Activated T-cell treated with anti-CD3 and anti-CD28 coated beads, Interleukin-2, amount 50 U/mL, for 24 hours (primary cell): ENCODE measurements around the gene RAB8B.

Source experiments
- DNase-seq: peaks from one replicate; pipeline ENCODE4 v3.0.0-alpha.2; 2020
- H3K27ac Mint-ChIP-seq: 2 replicates; pipeline ENCODE4 v1.8.0; 2020; ENCODE audit warnings: mild to moderate bottlenecking, mixed read lengths
- H3K27me3 Mint-ChIP-seq: 2 replicates; pipeline ENCODE4 v1.8.0; 2020; ENCODE audit warnings: mixed read lengths
- H3K36me3 Mint-ChIP-seq: 2 replicates; pipeline ENCODE4 v1.8.0; 2020; ENCODE audit warnings: low read depth, mixed read lengths
- H3K4me1 Mint-ChIP-seq: 2 replicates; pipeline ENCODE4 v1.8.0; 2020; ENCODE audit warnings: low read depth, mixed read lengths
- H3K4me3 Mint-ChIP-seq: 2 replicates; pipeline ENCODE4 v1.8.0; 2020; ENCODE audit warnings: mild to moderate bottlenecking, moderate library complexity, mixed read lengths
- H3K9me3 Mint-ChIP-seq: 2 replicates; pipeline ENCODE4 v1.8.0; 2020; ENCODE audit warnings: mixed read lengths

RAB8B gene

DNA sequence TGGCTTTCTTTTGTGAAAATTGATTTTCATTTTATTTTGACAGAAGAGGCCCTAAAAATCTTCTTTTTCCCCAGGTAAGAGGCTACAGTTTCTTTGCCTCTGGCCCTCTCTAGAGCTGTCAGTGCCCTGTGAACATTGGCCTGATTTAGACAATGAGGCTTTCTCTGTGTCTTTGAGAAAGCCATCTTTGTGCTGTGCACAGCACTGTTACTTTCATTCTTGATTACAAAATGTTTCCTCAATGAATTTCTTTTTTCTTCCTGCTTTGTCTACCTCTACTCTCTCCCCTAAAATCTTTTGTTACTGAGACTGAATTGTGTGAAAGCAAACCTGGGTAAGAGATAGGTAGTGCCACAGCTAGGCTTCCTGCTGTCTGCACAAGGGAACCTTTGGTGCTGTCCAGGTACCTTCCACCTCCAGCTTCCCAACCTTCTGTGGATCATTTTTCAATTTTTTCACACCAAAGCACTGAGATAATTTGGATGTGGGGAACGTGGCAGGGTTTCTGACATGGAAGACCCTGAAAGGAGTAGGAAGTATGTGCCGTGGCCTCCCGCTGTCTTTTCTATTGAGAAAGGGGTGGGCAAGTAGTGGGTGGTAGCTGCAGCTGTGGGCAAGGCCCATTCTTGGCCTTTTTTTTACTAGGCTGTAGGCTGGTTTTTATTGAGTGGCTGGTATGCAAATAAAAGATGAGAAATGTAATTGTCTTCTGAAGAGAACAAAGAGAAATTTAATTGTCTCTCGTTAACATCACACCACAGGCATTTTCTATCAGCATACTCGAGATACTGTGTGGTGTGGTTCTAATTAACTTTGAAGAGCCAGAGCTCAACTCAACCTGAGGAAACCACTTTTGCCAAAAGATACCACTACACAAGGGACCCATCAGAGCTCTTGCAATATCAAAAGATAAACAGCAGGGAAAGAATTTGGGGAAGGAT is 21.0 kb downstream of the RAB8B start:
- no peaks in the 10 kb centered on the region for H3K27me3 Mint-ChIP-seq
- peaks cover 52% of the 10 kb centered on the region for H3K36me3 Mint-ChIP-seq
- peak overlapping the region; percentile 99 for H3K27ac Mint-ChIP-seq
- H3K4me1 Mint-ChIP-seq: peaks cover 92% of the 10 kb centered on the region
- DNase-seq: no peak
- H3K4me3 Mint-ChIP-seq: peak overlapping the region; percentile 67
- no peaks in the 10 kb centered on the region for H3K9me3 Mint-ChIP-seq

DNA sequence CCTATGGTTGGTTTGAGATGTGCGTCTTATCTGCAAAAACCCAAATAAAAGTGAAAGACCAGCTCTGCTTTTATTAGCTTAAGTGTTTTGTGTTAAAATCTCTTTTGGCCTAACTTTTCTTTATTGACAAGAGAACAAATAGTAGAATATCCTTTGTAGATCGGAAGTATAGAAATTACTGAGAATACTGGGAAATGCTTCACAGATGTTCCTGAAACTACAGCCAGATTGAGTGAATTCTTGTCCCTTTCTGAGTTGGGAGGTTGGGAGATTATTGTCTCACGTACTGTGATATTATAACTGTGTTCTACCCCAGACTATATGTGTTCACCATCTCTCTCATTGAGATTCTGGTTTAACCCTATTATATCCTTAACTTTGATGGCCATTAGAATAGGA is 21.7 kb downstream of the RAB8B start:
- Mint-ChIP-seq H3K27ac (peak overlapping the region; percentile 99), H3K4me1 (peaks cover 88% of the 10 kb centered on the region), H3K4me3 (peak overlapping the region; percentile 67), H3K36me3 (peaks cover 54% of the 10 kb centered on the region), H3K27me3 (no peaks in the 10 kb centered on the region), H3K9me3 (no peaks in the 10 kb centered on the region)
- DNase-seq: no peak

DNA sequence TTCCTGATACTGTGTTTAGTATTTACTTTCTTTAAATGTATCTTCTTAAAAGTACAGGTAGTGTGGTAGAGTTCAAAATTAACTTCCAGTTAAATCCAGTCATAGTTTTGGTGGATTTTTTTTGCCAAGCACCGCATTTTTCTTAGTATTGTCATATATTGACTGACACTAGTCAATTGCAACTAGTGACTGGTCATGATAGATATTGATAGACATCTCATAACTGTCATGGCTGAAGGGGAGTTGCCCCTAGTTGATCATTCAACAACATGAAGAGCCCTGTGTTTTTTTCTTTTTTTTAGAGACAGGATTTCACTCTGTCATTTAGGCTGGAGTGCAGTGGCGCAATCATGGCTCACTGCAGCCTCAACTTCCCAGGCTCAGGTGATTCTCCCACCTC is 22.1 kb downstream of the RAB8B start:
- H3K27ac Mint-ChIP-seq: peak overlapping the region; percentile 99
- H3K4me1 Mint-ChIP-seq: peaks cover 86% of the 10 kb centered on the region
- no peaks in the 10 kb centered on the region for H3K9me3 Mint-ChIP-seq
- H3K4me3 Mint-ChIP-seq: peak overlapping the region; percentile 67
- DNase-seq: no peak
- H3K36me3 Mint-ChIP-seq: peaks cover 52% of the 10 kb centered on the region
- H3K27me3 Mint-ChIP-seq: no peaks in the 10 kb centered on the region

DNA sequence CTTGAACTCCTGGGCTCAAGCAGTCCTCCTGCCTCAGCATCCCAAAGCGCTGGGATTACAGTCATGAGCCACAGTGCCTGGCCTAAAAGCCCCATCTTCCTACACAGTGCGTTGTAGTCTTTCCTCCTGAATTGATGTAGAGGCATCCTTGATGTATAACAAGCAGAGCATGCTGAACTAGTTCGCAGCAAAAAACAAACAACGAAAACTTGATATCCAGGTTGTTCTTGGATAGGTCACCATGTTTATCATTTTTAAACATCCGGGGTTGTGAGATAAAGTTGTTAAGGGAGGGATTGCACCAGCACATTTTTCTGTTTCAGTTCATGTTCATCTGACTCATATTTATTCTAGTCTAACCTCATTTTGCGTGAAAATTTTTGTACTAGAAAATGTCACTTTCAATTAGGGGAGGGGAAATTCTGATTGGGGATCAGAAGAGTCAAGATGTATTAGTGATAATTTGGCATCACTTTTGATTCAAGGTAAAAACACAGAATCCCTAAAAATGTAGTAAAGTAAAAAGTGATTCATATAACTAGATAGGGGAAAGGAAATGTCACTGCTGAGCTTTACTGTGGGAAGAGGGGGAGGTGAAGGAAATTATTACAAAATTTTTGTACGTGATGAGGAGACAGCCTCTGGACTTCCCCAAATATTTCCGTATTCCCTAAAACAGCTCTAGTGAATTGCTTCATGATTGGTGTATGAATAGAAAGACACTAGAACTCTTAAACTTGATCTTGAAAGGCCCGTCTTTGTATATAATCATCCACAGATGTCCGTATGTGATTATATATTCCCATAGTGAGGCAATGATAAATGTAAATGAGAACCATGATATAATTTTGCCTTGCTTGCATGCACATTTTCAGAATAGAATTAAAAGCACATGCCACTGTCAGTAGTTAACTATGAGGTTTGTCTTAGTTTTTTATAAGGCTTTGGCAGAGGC is 22.9 kb downstream of the RAB8B start:
- H3K9me3 Mint-ChIP-seq: no peaks in the 10 kb centered on the region
- H3K27me3 Mint-ChIP-seq: no peaks in the 10 kb centered on the region
- peak overlapping the region; percentile 67 for H3K4me3 Mint-ChIP-seq
- peak overlapping the region; percentile 99 for H3K27ac Mint-ChIP-seq
- no peak for DNase-seq
- peaks cover 52% of the 10 kb centered on the region for H3K36me3 Mint-ChIP-seq
- H3K4me1 Mint-ChIP-seq: peaks cover 85% of the 10 kb centered on the region

DNA sequence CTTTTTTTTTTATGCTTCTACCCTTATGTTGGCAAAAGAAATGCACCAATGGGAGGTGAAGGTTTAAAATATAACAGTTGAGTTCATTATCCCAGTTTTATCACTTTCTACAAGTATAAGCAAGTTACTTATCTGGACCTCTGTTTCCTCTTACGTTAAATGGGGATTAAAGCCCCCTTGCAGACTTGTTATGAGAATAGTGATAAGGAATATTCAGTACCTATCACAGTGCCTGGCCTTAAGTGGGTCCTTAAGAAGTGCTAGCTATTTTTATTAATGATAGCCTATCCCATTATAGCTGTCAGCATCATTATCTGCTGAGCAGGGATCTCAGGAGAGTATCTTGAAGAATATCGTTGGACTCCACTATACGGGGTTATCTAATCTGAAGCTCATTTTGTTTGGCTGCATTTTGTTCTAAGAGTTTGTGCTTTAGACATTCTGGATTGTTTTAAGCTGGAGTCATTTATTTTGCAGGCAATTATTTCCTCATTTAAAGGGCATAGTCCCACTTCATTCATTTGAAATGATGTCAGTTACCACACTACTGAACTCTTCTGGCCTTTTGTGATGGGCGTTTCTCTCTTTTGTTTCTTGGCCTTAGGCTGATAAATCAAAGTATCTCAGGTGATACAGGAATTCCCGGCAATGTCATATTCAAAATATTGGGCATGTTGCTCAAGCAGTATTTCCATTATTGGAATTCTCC is 28.8 kb downstream of the RAB8B start:
- Mint-ChIP-seq H3K27me3 (no peaks in the 10 kb centered on the region), H3K4me1 (peaks cover 79% of the 10 kb centered on the region), H3K4me3 (no peak overlapping the region), H3K9me3 (no peaks in the 10 kb centered on the region), H3K27ac (peak overlapping the region; percentile 55), H3K36me3 (peaks cover 80% of the 10 kb centered on the region)
- no peak for DNase-seq

DNA sequence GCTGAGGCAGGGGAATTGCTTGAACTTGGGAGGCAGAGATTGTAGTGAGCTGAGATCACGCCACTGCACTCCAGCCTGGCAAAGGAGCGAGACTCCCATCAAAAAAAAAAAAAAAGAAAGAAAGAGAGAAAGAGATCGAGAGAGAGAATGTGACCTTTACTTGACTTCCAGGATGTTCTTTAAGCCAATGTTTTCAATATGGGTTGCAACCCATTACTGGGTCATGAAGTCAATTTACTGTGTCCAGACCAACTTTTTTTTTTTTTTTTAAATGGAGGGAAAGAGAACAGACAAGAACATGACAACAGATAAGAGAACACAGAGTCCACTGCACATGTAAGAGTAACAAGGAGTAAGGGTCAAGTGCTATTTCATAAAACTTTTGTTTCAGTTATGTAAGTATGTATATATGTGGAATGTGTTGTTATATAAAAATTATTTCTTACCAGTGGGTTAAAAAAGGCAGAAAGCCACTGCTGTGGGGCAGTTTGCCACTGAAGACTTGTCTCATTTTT is 29.8 kb downstream of the RAB8B start:
- DNase-seq: no peak
- no peaks in the 10 kb centered on the region for H3K9me3 Mint-ChIP-seq
- no peak overlapping the region for H3K4me3 Mint-ChIP-seq
- H3K27ac Mint-ChIP-seq: peak overlapping the region; percentile 66
- no peaks in the 10 kb centered on the region for H3K27me3 Mint-ChIP-seq
- peaks cover 84% of the 10 kb centered on the region for H3K36me3 Mint-ChIP-seq
- H3K4me1 Mint-ChIP-seq: peaks cover 76% of the 10 kb centered on the region

DNA sequence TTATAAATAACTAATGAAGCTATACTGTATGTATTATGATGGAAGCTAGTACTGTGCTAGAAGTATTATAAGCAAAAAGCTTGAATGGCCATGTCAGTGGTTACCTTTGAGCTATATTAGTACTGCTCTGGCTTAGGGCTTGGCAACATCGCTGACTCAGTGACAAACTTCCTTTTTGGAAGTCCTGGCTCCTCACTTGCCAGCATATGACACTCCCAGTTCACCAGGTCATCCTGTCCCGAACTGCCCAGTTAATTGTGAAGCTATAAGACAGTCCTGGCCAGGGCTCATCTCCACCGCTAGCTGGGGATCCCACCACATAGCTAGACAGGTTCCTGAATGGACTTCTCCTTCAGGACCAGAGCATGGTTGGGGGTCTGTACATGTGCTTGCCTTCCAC is 31.9 kb downstream of the RAB8B start:
- Mint-ChIP-seq H3K4me3 (no peak overlapping the region), H3K9me3 (no peaks in the 10 kb centered on the region), H3K4me1 (peaks cover 79% of the 10 kb centered on the region), H3K36me3 (peaks cover 90% of the 10 kb centered on the region), H3K27ac (peak overlapping the region; percentile 4), H3K27me3 (no peaks in the 10 kb centered on the region)
- no peak for DNase-seq

DNA sequence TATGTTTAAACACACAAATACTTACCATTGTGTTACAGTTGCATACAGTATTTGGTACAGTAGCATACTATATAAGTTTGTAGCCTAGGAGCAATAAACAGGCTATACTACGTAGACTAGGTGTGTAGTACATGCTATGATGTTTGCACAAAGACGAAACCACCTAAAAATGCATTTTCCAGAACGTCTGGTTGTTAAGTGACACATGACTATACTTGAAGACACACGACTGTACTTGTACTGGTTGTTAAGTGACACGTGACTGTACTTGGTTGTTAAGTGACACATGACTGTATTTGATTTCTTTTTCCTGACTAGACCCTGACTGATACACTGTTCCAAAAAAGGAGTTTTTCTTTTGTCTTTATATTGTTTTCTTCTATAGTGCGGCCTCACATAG is 34.1 kb downstream of the RAB8B start:
- Mint-ChIP-seq H3K27me3 (no peaks in the 10 kb centered on the region), H3K36me3 (peaks cover 91% of the 10 kb centered on the region), H3K27ac (peak overlapping the region; percentile 60), H3K9me3 (no peaks in the 10 kb centered on the region), H3K4me1 (peaks cover 84% of the 10 kb centered on the region), H3K4me3 (no peak overlapping the region)
- DNase-seq: no peak

DNA sequence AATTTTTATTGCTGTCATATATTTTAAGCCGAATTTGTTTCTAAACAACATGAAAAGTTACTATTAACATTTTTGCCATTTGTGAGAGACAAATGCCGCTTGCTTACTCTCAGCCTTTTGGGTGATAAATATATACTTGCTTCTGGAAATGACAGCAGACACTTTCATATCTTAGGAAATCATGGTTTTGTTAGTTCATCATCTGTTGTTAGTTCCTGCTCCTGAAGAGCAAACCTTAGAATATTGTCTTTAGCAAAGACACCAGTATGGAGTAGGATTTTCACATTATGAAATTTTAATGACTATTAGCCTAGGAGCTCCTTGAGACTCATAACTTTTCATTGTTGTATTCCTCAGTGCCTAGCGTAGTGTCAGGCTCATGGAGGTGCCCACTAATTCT is 36.0 kb downstream of the RAB8B start:
- H3K9me3 Mint-ChIP-seq: no peaks in the 10 kb centered on the region
- peaks cover 85% of the 10 kb centered on the region for H3K36me3 Mint-ChIP-seq
- H3K4me3 Mint-ChIP-seq: no peak overlapping the region
- no peaks in the 10 kb centered on the region for H3K27me3 Mint-ChIP-seq
- H3K27ac Mint-ChIP-seq: peak overlapping the region; percentile 31
- peaks cover 80% of the 10 kb centered on the region for H3K4me1 Mint-ChIP-seq
- DNase-seq: no peak

DNA sequence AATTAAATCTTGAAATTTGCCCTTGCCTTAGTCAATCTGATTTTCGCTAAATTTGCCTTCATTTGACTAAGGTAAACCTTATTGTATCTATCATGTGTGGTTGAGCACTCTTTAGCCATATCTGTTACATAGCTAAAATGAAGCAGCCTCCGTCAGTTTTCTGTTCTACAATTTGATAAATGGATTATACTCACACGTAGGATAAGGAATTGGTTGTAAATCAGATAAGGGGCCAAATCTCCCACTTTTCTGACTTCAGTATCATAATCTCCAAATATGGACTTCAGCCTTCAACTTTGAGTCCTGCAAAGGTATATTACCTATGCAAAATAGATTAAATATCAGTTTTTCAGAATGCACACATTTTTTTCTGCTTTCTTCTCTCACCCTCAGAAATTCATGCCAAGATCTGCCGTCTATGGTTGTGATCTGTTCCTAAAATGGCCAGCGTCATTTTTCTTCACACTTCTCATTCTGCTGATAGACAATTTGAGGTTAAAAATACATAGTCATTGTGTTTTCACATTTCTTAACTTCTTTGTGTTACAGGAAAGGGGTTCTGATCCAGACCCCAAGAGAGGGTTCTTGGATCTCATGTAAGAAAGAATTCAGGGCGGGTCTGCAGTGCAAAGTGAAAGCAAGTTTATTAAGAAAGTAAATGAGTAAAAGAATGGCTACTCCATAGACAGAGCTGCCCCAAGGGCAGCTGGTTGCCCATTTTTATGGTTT is 36.9 kb downstream of the RAB8B start:
- no peak for DNase-seq
- Mint-ChIP-seq H3K4me1 (peaks cover 78% of the 10 kb centered on the region), H3K4me3 (no peak overlapping the region), H3K27me3 (no peaks in the 10 kb centered on the region), H3K36me3 (peaks cover 80% of the 10 kb centered on the region), H3K27ac (peak overlapping the region; percentile 86), H3K9me3 (no peaks in the 10 kb centered on the region)

DNA sequence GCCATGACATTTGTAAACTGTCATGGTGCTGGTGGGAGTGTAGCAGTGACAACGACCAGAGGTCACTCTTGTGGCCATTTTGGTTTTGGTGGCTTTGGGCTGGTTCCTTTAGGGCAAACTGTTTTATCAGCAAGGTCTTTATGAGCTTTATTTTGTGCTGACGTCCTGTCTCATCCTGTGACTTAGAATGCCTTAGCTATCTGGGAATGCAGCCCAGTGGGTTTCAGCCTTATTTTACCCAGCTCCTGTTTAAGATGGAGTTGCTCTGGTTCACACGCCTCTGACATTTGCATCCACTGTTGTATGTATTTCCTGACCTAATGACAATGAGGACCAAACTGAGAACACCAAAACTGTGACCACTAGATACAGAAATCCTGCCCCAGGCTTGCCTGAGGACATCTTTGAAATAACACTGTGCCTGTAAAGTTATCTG is 37.6 kb downstream of the RAB8B start:
- no peak for DNase-seq
- Mint-ChIP-seq H3K4me1 (peaks cover 78% of the 10 kb centered on the region), H3K9me3 (no peaks in the 10 kb centered on the region), H3K27ac (peak overlapping the region; percentile 86), H3K4me3 (no peak overlapping the region), H3K36me3 (peaks cover 75% of the 10 kb centered on the region), H3K27me3 (no peaks in the 10 kb centered on the region)

DNA sequence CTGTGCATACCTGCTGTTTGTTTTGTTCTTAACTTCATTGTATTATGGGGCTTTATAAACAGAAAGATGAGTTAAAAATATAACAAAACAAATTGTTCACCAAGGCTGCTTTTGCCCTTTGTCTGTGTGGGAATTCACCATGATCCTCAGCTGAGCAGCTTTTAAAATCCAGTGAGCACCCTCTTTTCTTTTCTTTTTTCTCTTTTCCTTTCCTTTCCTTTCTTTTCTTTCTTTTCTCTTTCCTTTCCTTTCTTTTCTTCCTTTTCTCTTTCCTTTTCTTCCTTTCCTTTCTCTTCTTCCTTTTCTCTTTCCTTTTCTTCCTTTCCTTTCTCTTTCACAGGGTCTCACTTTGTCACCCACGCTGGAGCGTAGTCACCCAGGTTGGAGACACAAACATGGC is 38.3 kb downstream of the RAB8B start:
- Mint-ChIP-seq H3K4me3 (no peak overlapping the region), H3K27me3 (no peaks in the 10 kb centered on the region), H3K9me3 (no peaks in the 10 kb centered on the region), H3K27ac (peak overlapping the region; percentile 86), H3K36me3 (peaks cover 68% of the 10 kb centered on the region), H3K4me1 (peaks cover 81% of the 10 kb centered on the region)
- no peak for DNase-seq

DNA sequence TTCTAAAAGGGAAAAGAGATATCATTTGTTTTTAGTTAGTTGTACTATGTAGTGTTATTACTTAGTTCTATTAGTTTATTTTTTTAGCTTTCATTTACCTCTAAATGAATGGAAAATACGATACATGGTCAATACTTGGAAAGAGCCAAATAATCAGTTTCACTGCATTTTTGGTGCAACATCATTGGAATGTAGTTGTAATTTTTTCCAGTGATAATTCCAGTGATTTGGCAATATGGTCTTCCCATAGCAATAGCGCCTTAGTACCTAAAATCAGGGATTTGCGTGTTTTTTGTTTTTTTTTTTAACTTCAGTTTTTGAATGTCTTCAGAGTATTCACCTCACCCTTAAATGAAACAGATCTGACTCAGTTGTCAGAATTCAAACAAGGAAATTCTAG is 41.8 kb downstream of the RAB8B start:
- peaks cover 58% of the 10 kb centered on the region for H3K36me3 Mint-ChIP-seq
- peak overlapping the region; percentile 86 for H3K27ac Mint-ChIP-seq
- no peak for DNase-seq
- H3K4me3 Mint-ChIP-seq: peak overlapping the region; percentile 52
- peaks cover 85% of the 10 kb centered on the region for H3K4me1 Mint-ChIP-seq
- no peaks in the 10 kb centered on the region for H3K27me3 Mint-ChIP-seq
- no peaks in the 10 kb centered on the region for H3K9me3 Mint-ChIP-seq
